ENCODE data around the gene HS1BP3.

HS1BP3 gene

GRCh38 chr2:20567926-20568179, 83.0 kb downstream of the HS1BP3 start:
- no peak for DNase-seq
